ENCODE measurements around the gene ANKRD13C.

The ANKRD13C gene

GRCh38 chr1:70353044-70353443 is 1.5 kb downstream of the ANKRD13C start:
- TF ChIP-seq YY1 (IDR thresholded peaks at IDR 0.05; ENCODE audit: low read depth) = no peak
- TF ChIP-seq EP300 (IDR thresholded peaks at IDR 0.05; ENCODE audit: borderline replicate concordance) = no peak
- TF ChIP-seq TEAD4 (IDR thresholded peaks at IDR 0.05) = no peak
- no peak for TF ChIP-seq CEBPB (IDR thresholded peaks at IDR 0.05)
- no peak for TF ChIP-seq TAF1 (IDR thresholded peaks at IDR 0.05; ENCODE audit: low read depth)
- TF ChIP-seq, protein P1, sequence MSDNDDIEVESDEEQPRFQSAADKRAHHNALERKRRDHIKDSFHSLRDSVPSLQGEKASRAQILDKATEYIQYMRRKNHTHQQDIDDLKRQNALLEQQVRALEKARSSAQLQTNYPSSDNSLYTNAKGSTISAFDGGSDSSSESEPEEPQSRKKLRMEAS (IDR thresholded peaks at IDR 0.05) = no peak
- no peak for TF ChIP-seq RAD21 (IDR thresholded peaks at IDR 0.05; ENCODE audit: low read depth)

DNA sequence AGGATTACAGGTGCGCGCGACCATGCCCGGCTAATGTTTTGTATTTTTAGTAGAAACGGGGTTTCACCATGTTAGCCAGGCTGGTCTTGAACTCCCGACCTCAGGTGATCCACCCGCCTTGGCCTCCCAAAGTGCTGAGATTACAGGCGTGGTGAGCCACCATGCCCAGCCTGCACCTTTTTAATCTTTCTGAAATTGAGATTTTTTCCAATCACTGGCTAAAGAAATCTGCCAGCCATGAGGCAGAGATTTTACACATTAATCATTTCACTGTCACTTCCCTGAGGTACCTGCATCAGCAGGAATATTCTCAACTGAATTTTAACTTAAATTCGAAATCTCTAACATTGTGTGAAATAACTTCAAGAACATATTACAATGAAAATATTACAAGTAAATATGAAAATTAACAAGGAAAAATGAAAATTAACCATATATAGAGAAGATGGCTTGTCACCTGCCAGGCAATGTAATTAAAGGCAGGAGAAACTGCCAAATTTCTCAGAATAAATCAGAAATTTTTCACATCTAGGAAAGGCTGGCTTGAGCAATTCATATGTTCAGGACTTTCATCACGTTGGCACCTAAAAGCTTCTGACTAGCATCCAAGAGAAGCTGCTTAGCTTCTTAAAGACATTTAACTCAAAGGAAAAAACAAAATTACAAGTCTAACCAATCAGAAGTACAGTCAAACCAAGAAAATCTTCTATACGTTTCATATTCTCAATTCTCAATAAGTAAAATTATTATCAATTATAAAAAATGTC is 5.9 kb downstream of the ANKRD13C start:
- TF ChIP-seq YY1 (IDR thresholded peaks at IDR 0.05; ENCODE audit: low read depth) (no peak), NFIC (IDR thresholded peaks at IDR 0.05) (no peak), EGR1 (IDR thresholded peaks at IDR 0.05) (no peak), CREB1 (IDR thresholded peaks at IDR 0.05; ENCODE audit: low read depth) (no peak), TEAD4 (IDR thresholded peaks at IDR 0.05) (no peak), USF1 (IDR thresholded peaks at IDR 0.05) (no peak), EP300 (IDR thresholded peaks at IDR 0.05; ENCODE audit: borderline replicate concordance) (no peak), REST (IDR thresholded peaks at IDR 0.05; ENCODE audit: low read depth) (no peak), ZBTB7A (IDR thresholded peaks at IDR 0.05; ENCODE audit: low read depth) (no peak), TCF12 (IDR thresholded peaks at IDR 0.05; ENCODE audit: low read depth) (no peak), FOXM1 (IDR thresholded peaks at IDR 0.05; ENCODE audit: borderline replicate concordance, low read depth) (no peak), RAD21 (IDR thresholded peaks at IDR 0.05; ENCODE audit: low read depth) (no peak), CEBPB (IDR thresholded peaks at IDR 0.05) (no peak), TAF1 (IDR thresholded peaks at IDR 0.05; ENCODE audit: low read depth) (no peak)
- TF ChIP-seq, protein P1 (IDR thresholded peaks at IDR 0.05) = no peak

DNA sequence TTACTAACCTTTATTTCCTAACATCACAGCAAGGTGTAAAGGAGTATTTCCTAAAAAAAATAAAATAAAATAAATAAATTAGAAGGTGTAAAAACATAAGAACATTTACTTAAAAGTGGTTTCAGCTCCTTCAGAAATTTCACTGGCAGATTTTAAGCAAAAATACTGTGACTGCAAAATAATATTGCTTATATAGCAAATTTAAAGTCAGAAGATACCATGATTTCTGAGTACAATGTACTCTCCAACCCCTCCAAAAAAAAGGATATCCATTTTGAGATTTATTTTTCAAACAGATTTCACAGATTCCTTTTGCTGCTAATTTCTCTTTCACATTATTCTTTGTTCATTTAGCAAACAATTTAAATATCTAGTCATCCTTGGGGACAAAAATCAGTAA is 18.5 kb downstream of the ANKRD13C start:
- TF ChIP-seq CREB1 (IDR thresholded peaks at IDR 0.05; ENCODE audit: low read depth) (no peak), ZBTB7A (IDR thresholded peaks at IDR 0.05; ENCODE audit: low read depth) (no peak), CEBPB (IDR thresholded peaks at IDR 0.05) (no peak), EP300 (IDR thresholded peaks at IDR 0.05; ENCODE audit: borderline replicate concordance) (no peak), REST (IDR thresholded peaks at IDR 0.05; ENCODE audit: low read depth) (no peak), NFIC (IDR thresholded peaks at IDR 0.05) (no peak), TEAD4 (IDR thresholded peaks at IDR 0.05) (no peak), TAF1 (IDR thresholded peaks at IDR 0.05; ENCODE audit: low read depth) (no peak), YY1 (IDR thresholded peaks at IDR 0.05; ENCODE audit: low read depth) (no peak), RAD21 (IDR thresholded peaks at IDR 0.05; ENCODE audit: low read depth) (no peak)
- TF ChIP-seq, protein P1 (IDR thresholded peaks at IDR 0.05) = no peak

DNA sequence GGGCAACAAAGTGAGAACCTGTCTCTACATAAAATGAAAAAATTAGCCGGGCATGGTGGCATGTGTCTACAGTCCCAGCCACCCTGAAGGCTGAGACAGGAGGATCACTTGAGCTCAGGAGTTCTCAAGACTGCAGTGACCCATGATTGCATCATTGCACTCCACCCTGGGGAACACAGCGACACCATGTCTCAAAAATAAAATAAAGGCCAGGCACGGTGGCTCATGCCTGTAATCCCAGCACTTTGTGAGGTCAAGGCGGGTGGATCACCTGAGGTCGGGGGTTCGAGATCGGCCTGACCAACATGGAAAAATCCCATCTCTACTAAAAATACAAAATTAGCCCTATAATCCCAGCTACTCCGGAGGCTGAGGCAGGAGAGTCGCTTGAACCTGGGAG is 20.1 kb downstream of the ANKRD13C start:
- TF ChIP-seq, protein P1 (IDR thresholded peaks at IDR 0.05) = no peak
- no peak for TF ChIP-seq FOXM1 (IDR thresholded peaks at IDR 0.05; ENCODE audit: borderline replicate concordance, low read depth)
- TF ChIP-seq CEBPB (IDR thresholded peaks at IDR 0.05) = no peak
- no peak for TF ChIP-seq TEAD4 (IDR thresholded peaks at IDR 0.05)
- TF ChIP-seq EP300 (IDR thresholded peaks at IDR 0.05; ENCODE audit: borderline replicate concordance) = no peak
- no peak for TF ChIP-seq EGR1 (IDR thresholded peaks at IDR 0.05)
- no peak for TF ChIP-seq NFIC (IDR thresholded peaks at IDR 0.05)

DNA sequence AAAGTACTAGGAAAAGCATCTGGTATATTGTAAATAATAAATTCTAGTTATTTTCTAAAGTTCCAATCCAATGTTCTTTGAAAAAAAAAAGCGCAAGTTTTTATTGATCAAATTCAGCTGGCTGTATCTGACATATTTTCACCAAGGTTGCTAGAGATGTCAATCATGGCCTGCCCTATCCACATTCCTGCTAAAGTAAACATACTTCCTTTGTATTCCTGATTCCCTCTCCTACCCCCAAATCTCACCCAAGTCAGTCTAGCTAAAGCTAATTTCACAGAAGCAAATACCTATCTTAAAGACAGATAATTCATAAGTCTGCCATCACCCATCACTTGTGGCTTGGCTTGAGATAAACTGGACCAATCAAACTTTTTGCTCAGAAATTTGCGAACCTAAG is 21.3 kb downstream of the ANKRD13C start:
- TF ChIP-seq REST (IDR thresholded peaks at IDR 0.05; ENCODE audit: low read depth) (no peak), YY1 (IDR thresholded peaks at IDR 0.05; ENCODE audit: low read depth) (no peak), USF1 (IDR thresholded peaks at IDR 0.05) (no peak), TEAD4 (IDR thresholded peaks at IDR 0.05) (no peak), EP300 (IDR thresholded peaks at IDR 0.05; ENCODE audit: borderline replicate concordance) (no peak), TCF12 (IDR thresholded peaks at IDR 0.05; ENCODE audit: low read depth) (no peak), RAD21 (IDR thresholded peaks at IDR 0.05; ENCODE audit: low read depth) (no peak), FOXM1 (IDR thresholded peaks at IDR 0.05; ENCODE audit: borderline replicate concordance, low read depth) (no peak), NFIC (IDR thresholded peaks at IDR 0.05) (no peak), EGR1 (IDR thresholded peaks at IDR 0.05) (no peak), TAF1 (IDR thresholded peaks at IDR 0.05; ENCODE audit: low read depth) (no peak), ZBTB7A (IDR thresholded peaks at IDR 0.05; ENCODE audit: low read depth) (no peak)
- TF ChIP-seq, protein P1 (IDR thresholded peaks at IDR 0.05) = no peak

Data from Ishikawa (cell line).